Colonic mucosa (tissue), 4 donors: ENCODE measurements around the gene TCP1. TPM values are rescaled to one million over a fixed set of nuclear protein-coding genes. Genes with fewer than 3 reads are reported as not detected.
"Not testable (repeated sequence)": the region's sequence is repeated elsewhere in the genome, so short reads cannot be mapped to it uniquely, and the experiment has no call there.

Experiments
- DNase-seq: peaks from one replicate; pipeline ENCODE4 v3.0.0-alpha.2; 2020
- H3K27ac ChIP-seq: fragments of 200-600 bp; one replicate; pipeline ENCODE4 v1.8.0; 2021
- H3K27me3 ChIP-seq: fragments of 200-600 bp; one replicate; pipeline ENCODE4 v1.8.0; 2021
- H3K36me3 ChIP-seq: fragments of 200-600 bp; one replicate; pipeline ENCODE4 v1.8.0; 2021
- H3K4me1 ChIP-seq: fragments of 200-600 bp; one replicate; pipeline ENCODE4 v1.8.0; 2021; ENCODE audit warnings: mild to moderate bottlenecking
- H3K4me3 ChIP-seq: fragments of 200-600 bp; one replicate; pipeline ENCODE4 v1.8.0; 2021
- H3K9ac ChIP-seq, 2 donors: one replicate each; pipeline ENCODE4 v1.7.0; 2013; ENCODE audit warnings: control low read depth in 2 of 2, low read depth in 2 of 2, low read length in 2 of 2
- H3K9me3 ChIP-seq: fragments of 200-600 bp; one replicate; pipeline ENCODE4 v1.8.0; 2021
- intact Hi-C: fragments of 100-400 bp; cut with DNase I; formaldehyde crosslinking; loops from one replicate; pipeline ENCODE4 v1.14.1; 2022
- total RNA-seq, 2 donors: library from RNA; stranded (reverse); fragmentation: NEBNext Ultra II Directional in 1 of 2; extraction: Animal tissue kit (Norgen Biotek cat#: 25700) in 1 of 2; gene quantifications; one replicate each; pipeline ENCODE4 v1.2.1, GENCODE V29; 2021
- TF ChIP-seq, protein P1 (sequence below): fragments of 200-600 bp; IDR thresholded peaks from one replicate; pipeline ENCODE4 v1.8.0; 2022; ENCODE audit warnings: antibody characterized with exemption, mild to moderate bottlenecking
- donor health status: healthy.
- donor health status: DM: no; HTN: no; CAD: no.
- donor health status: DM: no; HTN: no; CAD: no.

The TCP1 gene
- total RNA-seq, 2 donors from 2014 or later, result 163 to 294 TPM

DNA sequence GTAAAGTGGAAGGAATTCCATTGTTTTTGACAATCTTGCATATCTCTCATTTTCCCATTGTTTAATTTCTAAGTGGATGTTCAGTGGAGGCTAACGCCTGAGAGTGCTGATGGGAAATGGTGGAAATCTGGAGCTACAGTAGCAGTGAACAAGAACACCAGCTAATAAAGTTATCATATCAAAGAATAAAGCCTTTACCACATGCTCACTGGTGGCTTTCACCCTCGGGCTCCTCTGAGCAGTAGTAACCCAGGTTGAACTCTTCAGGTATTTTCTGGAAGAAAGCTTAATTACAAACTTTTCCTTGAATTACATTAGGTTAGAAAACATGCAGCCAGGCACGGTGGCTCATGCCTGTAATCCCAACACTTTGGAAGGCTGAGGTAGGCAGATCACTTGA, 38.0 kb downstream of the TCP1 start:
- Histone ChIP-seq H3K9ac (no peak overlapping the region), H3K36me3 (peaks cover 8% of the 10 kb centered on the region), H3K9me3 (no peaks in the 10 kb centered on the region), H3K27me3 (no peaks in the 10 kb centered on the region), H3K4me1 (no peaks in the 10 kb centered on the region), H3K27ac (no peak overlapping the region), H3K4me3 (no peak overlapping the region)
- TF ChIP-seq, protein P1, sequence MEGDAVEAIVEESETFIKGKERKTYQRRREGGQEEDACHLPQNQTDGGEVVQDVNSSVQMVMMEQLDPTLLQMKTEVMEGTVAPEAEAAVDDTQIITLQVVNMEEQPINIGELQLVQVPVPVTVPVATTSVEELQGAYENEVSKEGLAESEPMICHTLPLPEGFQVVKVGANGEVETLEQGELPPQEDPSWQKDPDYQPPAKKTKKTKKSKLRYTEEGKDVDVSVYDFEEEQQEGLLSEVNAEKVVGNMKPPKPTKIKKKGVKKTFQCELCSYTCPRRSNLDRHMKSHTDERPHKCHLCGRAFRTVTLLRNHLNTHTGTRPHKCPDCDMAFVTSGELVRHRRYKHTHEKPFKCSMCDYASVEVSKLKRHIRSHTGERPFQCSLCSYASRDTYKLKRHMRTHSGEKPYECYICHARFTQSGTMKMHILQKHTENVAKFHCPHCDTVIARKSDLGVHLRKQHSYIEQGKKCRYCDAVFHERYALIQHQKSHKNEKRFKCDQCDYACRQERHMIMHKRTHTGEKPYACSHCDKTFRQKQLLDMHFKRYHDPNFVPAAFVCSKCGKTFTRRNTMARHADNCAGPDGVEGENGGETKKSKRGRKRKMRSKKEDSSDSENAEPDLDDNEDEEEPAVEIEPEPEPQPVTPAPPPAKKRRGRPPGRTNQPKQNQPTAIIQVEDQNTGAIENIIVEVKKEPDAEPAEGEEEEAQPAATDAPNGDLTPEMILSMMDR, result no peak
- DNase-seq, result no peak
- intact Hi-C loops, result no loop called here

DNA sequence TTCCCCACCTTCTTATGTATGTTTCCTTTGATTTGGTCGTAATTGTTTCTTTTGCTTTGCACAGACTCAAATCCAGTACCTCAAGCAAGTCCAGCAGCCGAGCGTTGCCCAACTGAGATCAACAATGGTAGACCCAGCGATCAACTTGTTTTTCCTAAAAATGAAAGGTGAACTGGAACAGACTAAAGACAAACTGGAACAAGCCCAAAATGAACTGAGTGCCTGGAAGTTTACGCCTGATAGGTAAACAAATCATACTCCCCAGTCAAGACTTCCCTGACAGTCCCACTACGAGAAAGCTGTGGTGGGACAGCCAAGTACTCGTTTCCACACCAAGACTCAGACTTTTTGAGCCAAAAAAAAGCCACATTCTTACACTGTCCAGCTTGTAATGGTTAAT, 41.3 kb downstream of the TCP1 start:
- H3K9me3 ChIP-seq, H3K27ac ChIP-seq, DNase-seq, H3K27me3 ChIP-seq, H3K9ac ChIP-seq, intact Hi-C loops, H3K4me3 ChIP-seq, H3K4me1 ChIP-seq: not testable (repeated sequence)
- peaks cover 16% of the 10 kb centered on the region for H3K36me3 ChIP-seq

DNA sequence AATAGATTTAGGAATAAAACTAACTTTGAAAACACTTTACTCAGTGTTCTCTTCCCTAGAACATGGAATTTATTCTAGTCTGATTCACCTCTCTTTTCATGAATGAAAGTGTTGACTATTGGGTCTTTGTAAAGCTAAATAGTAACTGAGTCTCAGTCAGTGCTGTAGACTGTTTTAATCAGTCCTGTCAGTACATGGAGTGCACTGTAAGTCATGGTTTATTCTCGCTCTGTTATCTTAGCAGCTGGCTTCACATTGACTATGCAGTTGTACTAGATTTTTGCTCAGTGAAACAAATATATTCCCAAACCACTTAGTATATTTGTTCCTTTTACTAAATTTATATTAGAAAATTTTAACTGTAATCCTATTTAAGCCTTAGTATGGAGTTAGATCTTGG, 42.6 kb downstream of the TCP1 start:
- intact Hi-C loops, result no loop called here
- no peaks in the 10 kb centered on the region for H3K4me1 ChIP-seq
- H3K4me3 ChIP-seq, result no peak overlapping the region
- DNase-seq, result no peak
- peaks cover 21% of the 10 kb centered on the region for H3K36me3 ChIP-seq
- H3K27me3 ChIP-seq, result no peaks in the 10 kb centered on the region
- no peak overlapping the region for H3K9ac ChIP-seq
- TF ChIP-seq, protein P1, result no peak
- H3K9me3 ChIP-seq, result no peaks in the 10 kb centered on the region
- no peak overlapping the region for H3K27ac ChIP-seq

DNA sequence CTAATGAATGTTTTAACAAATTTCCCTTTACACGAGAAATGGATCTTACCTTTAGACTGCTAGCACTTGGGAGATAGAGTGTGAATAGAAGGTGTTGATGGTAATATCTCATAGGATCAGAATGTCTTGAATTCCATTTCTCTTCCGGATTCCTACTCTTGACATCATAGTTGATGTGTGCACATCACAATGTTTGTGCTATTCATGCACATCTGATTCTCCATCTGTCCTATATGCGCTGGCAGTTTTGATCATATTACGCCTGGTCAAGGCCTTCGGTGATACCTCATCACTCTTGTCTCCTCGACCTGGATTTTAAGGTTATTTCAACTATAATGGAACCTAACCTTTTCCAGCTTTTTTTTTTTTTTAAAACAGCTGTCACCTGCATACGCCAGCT, 44.3 kb downstream of the TCP1 start:
- H3K27me3 ChIP-seq, result no peaks in the 10 kb centered on the region
- H3K27ac ChIP-seq, result no peak overlapping the region
- H3K4me3 ChIP-seq, result no peak overlapping the region
- H3K9me3 ChIP-seq, result no peaks in the 10 kb centered on the region
- TF ChIP-seq, protein P1, result no peak
- no peak overlapping the region for H3K9ac ChIP-seq
- intact Hi-C loops, result no loop called here
- peaks cover 21% of the 10 kb centered on the region for H3K36me3 ChIP-seq
- H3K4me1 ChIP-seq, result no peaks in the 10 kb centered on the region
- no peak for DNase-seq

DNA sequence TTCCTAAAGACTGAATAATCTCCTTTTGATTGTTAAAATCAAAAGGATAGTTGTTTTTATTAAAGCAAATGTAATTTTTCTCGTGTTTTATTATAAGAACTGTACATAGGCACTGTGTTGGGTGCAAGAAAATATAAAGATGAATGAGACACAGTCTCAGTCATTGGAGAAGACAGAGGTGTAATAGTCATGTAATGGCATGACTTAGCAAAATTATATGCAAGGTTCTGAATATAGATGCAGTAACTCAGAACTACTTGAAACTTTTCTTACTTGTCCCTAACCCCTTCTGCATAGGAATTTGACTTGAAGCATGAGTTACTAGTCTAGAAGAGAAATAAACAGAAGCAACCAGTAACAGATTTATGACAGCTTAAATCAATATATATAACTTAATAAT, 47.2 kb downstream of the TCP1 start:
- no peak for DNase-seq
- no peak overlapping the region for H3K27ac ChIP-seq
- peaks cover 21% of the 10 kb centered on the region for H3K36me3 ChIP-seq
- no peaks in the 10 kb centered on the region for H3K9me3 ChIP-seq
- H3K27me3 ChIP-seq, result no peaks in the 10 kb centered on the region
- no peaks in the 10 kb centered on the region for H3K4me1 ChIP-seq
- no peak overlapping the region for H3K4me3 ChIP-seq
- intact Hi-C loops, result no loop called here
- H3K9ac ChIP-seq, result no peak overlapping the region
- TF ChIP-seq, protein P1, result no peak

DNA sequence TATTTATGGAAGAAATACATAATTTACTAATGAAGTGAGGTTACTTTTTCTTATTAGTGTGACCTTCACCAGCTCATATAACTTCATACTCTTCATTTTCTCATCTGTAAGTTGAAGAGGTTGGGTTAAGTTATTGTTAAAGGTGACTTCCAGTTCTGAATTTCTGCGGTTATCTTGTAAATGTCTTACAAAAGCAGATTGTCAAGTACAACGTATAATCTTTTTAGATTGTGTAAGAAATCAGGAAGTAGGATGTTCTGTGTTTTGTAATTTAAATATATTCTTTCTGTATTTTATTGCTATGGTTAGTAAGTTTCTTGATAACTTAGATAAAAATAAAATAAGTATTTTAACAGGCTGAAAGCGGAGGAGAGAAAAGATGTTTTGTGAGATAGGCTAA, 50.1 kb downstream of the TCP1 start:
- DNase-seq, result no peak
- H3K36me3 ChIP-seq, result peaks cover 8% of the 10 kb centered on the region
- no peaks in the 10 kb centered on the region for H3K27me3 ChIP-seq
- H3K27ac ChIP-seq, result no peak overlapping the region
- no peak overlapping the region for H3K9ac ChIP-seq
- H3K4me1 ChIP-seq, result no peaks in the 10 kb centered on the region
- intact Hi-C loops, result no loop called here
- H3K9me3 ChIP-seq, result no peaks in the 10 kb centered on the region
- no peak overlapping the region for H3K4me3 ChIP-seq
- TF ChIP-seq, protein P1, result no peak
